Gastroesophageal sphincter (tissue), 4 donors: ENCODE measurements around the gene DNAH9. TPM values are rescaled to one million over a fixed set of nuclear protein-coding genes. Genes with fewer than 3 reads are reported as not detected.
"Not testable (repeated sequence)": the region's sequence is repeated elsewhere in the genome, so short reads cannot be mapped to it uniquely, and the experiment has no call there.

ENCODE experiments used
- ATAC-seq: fragments of 150-250 bp; one replicate; pipeline ENCODE4 v1.9.1; 2016; ENCODE audit warnings: mild to moderate bottlenecking, moderate library complexity
- H3K27ac ChIP-seq, 4 donors: fragments of 200-600 bp; sonication (generic) in 3 of 4; 1 replicate in 3 of 4; 2 replicates in 1 of 4; pipeline ENCODE4 v1.5.1; 2016 to 2019
- H3K27me3 ChIP-seq: fragments of 200-600 bp; sonication (generic); one replicate; pipeline ENCODE4 v1.5.1; 2019
- H3K36me3 ChIP-seq, 2 donors: fragments of 200-600 bp; sonication (generic); one replicate each; pipeline ENCODE4 v1.5.1; 2019; ENCODE audit warnings: control low read depth in 1 of 2
- H3K4me1 ChIP-seq, 3 donors: fragments of 200-600 bp; sonication (generic); 1 replicate in 2 of 3; 2 replicates in 1 of 3; pipeline ENCODE4 v1.5.1; 2016 to 2019; ENCODE audit warnings: control low read depth in 2 of 3
- H3K4me3 ChIP-seq, 2 donors: fragments of 200-600 bp; sonication (generic); one replicate each; pipeline ENCODE4 v1.5.1; 2019; ENCODE audit warnings: mild to moderate bottlenecking in 1 of 2, moderate library complexity in 1 of 2
- H3K9me3 ChIP-seq, 3 donors: fragments of 200-600 bp; sonication (generic); one replicate each; pipeline ENCODE4 v1.5.1; 2017 to 2019; ENCODE audit warnings: control low read depth in 2 of 3
- EP300 ChIP-seq: sonication (generic); formaldehyde crosslinking; IDR thresholded peaks from one replicate; pipeline ENCODE4 v1.6.1; 2017; ENCODE audit warnings: antibody characterized with exemption, mild to moderate bottlenecking
- POLR2A ChIP-seq, 2 donors: fragments of 450-650 bp; IDR thresholded peaks; one replicate each; pipeline ENCODE4 v1.6.1; 2017; ENCODE audit warnings: antibody characterized with exemption in 2 of 2, mild to moderate bottlenecking in 2 of 2, moderate library complexity in 1 of 2
- POLR2AphosphoS5 ChIP-seq: sonication (generic); formaldehyde crosslinking; IDR thresholded peaks from one replicate; pipeline ENCODE4 v1.6.1; 2017; ENCODE audit warnings: antibody characterized with exemption
- whole genome bisulfite sequencing, 2 donors: methylation state at CpG; one replicate each; pipeline ENCODE4 v1.1.5; 2018; ENCODE audit warnings: low coverage in 1 of 2; 5-methylcytosine and 5-hydroxymethylcytosine counted together
- total RNA-seq, 4 donors: library from RNA; depleted of rRNA; stranded (reverse); fragments of >200 nt; gene quantifications; one replicate each; pipeline ENCODE4 v1.1.0, GENCODE V29; 2016
- TF ChIP-seq, protein P1 (sequence below), 4 experiments: fragments of 200-600 bp in 2 of 4; fragments of 450-650 bp in 2 of 4; sonication (generic) in 1 of 4; IDR thresholded peaks; one replicate each; pipeline ENCODE4 v1.5.1; 2017 to 2019; ENCODE audit warnings: antibody characterized with exemption in 4 of 4, mild to moderate bottlenecking in 2 of 4, moderate library complexity in 2 of 4

The DNAH9 gene
- total RNA-seq, 4 donors from 2014 or later: 0.12 to 0.15 (median 0.13) TPM; not detected in 1

DNA sequence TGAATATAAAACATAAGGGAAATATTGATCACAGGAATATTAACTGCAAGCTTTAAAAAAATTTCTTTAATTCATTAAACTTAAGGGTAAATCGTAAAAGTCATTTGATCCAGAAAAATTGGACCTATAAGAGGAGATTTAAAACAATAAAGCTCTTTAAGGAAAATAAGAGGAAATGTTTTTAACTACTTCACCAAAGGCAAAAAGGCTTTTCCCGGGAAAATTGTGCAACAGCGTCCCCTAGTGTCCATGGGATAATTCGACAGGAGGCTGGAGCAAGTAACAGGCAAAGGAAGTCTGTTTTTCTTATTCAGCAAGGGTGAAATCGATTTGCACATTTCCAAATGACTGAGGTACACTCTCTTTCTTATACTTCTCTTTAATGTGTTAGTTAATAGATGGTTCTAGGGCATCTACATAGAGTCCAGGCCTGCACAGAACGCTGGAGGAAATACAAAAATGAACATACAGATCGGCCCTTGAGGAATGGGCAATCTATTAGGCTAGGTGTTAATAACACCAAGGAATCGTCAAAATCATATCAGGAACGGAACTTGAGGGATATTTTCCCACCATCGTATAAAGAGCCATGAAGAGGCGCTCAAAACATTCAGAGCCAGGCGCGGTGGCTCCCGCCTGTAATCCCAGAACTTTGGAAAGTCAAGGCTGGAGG is 337.6 kb downstream of the DNAH9 start:
- Histone ChIP-seq H3K27ac (no peak overlapping the region), H3K9me3 (no peaks in the 10 kb centered on the region), H3K27me3 (peaks cover 6% of the 10 kb centered on the region), H3K4me1 (no peaks in the 10 kb centered on the region), H3K4me3 (no peak overlapping the region), H3K36me3 (no peaks in the 10 kb centered on the region)
- WGBS, 2 donors: 38 to 40% methylated on average over 9 to 13 of the region's 14 CpGs
- TF ChIP-seq, protein P1, sequence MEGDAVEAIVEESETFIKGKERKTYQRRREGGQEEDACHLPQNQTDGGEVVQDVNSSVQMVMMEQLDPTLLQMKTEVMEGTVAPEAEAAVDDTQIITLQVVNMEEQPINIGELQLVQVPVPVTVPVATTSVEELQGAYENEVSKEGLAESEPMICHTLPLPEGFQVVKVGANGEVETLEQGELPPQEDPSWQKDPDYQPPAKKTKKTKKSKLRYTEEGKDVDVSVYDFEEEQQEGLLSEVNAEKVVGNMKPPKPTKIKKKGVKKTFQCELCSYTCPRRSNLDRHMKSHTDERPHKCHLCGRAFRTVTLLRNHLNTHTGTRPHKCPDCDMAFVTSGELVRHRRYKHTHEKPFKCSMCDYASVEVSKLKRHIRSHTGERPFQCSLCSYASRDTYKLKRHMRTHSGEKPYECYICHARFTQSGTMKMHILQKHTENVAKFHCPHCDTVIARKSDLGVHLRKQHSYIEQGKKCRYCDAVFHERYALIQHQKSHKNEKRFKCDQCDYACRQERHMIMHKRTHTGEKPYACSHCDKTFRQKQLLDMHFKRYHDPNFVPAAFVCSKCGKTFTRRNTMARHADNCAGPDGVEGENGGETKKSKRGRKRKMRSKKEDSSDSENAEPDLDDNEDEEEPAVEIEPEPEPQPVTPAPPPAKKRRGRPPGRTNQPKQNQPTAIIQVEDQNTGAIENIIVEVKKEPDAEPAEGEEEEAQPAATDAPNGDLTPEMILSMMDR (IDR thresholded peaks at IDR 0.05): peak in 3 of 4 experiments; percentile 57 to 75 (median 74)
- TF ChIP-seq POLR2AphosphoS5: no peak
- no peak for ATAC-seq

- 45 to 100% methylated on average over 2 of the region's 2 CpGs for WGBS, 2 donors
- H3K9me3 ChIP-seq: no peaks in the 10 kb centered on the region
- ATAC-seq: no peak
- TF ChIP-seq POLR2AphosphoS5 (no peak), EP300 (no peak), POLR2A (IDR thresholded peaks at IDR 0.05) (no peak)
- TF ChIP-seq, protein P1 (IDR thresholded peaks at IDR 0.05): no peak
- no peaks in the 10 kb centered on the region for H3K4me1 ChIP-seq
- no peaks in the 10 kb centered on the region for H3K36me3 ChIP-seq
- H3K27me3 ChIP-seq: peaks cover 6% of the 10 kb centered on the region
- H3K27ac ChIP-seq: no peak overlapping the region
- no peak overlapping the region for H3K4me3 ChIP-seq
These were observed 342.6 kb downstream of the DNAH9 start for GRCh38 chr17:11940904-11941303.

DNA sequence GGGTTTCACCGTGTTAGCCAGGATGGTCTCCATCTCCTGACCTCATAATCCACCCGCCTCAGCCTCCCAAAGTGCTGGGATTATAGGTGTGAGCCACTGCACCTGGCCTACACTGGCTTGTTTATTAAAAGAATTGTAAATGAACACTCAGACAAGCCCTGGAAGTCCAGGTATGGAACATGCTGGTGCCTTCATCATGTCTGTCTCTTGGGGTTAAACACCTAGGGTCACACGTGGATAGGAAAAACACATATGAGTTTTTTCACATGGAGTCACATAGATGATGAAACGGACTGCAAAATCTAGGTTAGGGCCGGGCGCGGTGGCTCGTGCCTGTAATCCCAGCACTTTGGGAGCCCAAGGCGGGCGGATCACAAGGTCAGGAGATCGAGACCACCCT is 344.8 kb downstream of the DNAH9 start:
- H3K9me3 ChIP-seq, H3K4me3 ChIP-seq, ATAC-seq, H3K36me3 ChIP-seq, H3K27me3 ChIP-seq, H3K27ac ChIP-seq, H3K4me1 ChIP-seq: not testable (repeated sequence)
- 77 to 92% methylated on average over 5 to 7 of the region's 11 CpGs for WGBS, 2 donors

DNA sequence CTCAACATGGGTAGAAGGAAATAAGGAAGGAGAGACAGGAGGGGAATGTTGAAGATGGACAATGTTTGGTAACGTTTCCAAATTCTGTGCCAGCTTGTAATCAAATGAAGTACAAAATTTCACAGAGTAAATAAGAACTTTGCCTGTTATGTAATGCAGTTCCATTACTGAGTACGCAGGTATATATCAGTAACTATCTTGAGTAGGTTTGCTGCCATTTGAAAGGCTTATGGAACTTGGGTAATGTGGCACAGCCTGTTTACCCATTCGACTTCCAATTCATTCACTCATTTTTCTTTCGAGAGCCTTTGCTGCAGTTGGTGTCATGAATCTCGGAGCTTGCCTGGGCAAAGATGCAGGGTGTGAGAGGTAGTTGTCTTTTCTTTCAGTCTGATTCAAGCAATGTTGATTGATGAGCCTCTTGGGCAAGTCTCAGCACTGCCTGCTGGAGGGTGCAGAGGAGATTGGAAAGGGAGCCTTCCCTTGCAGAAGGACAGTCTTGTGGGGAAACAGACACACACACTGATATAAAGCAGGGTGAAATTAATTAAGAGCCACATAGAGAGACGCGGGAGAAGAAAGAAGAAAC is 345.6 kb downstream of the DNAH9 start:
- TF ChIP-seq EP300 (no peak), POLR2A (IDR thresholded peaks at IDR 0.05) (no peak), POLR2AphosphoS5 (no peak)
- TF ChIP-seq, protein P1 (IDR thresholded peaks at IDR 0.05): no peak
- no peaks in the 10 kb centered on the region for H3K36me3 ChIP-seq
- H3K4me3 ChIP-seq: no peak overlapping the region
- ATAC-seq: no peak
- no peak overlapping the region for H3K27ac ChIP-seq
- H3K27me3 ChIP-seq: no peaks in the 10 kb centered on the region
- H3K4me1 ChIP-seq: peaks cover 0 to 6% (median 0%) of the 10 kb centered on the region in 3 donors
- 80 to 91% methylated on average over 6 to 7 of the region's 7 CpGs for WGBS, 2 donors
- no peaks in the 10 kb centered on the region for H3K9me3 ChIP-seq

- Histone ChIP-seq H3K27me3 (no peaks in the 10 kb centered on the region), H3K4me3 (no peak overlapping the region), H3K4me1 (peaks cover 0 to 14% (median 0%) of the 10 kb centered on the region in 3 donors), H3K27ac (no peak overlapping the region), H3K9me3 (no peaks in the 10 kb centered on the region), H3K36me3 (no peaks in the 10 kb centered on the region)
- 73% methylated on average over 2 of the region's 3 CpGs; no CpG with 5 or more reads in 1 of the 2 donors for WGBS, 2 donors
- no peak for ATAC-seq
- TF ChIP-seq POLR2A (IDR thresholded peaks at IDR 0.05): no peak
- TF ChIP-seq, protein P1 (IDR thresholded peaks at IDR 0.05): no peak
These were observed 346.3 kb downstream of the DNAH9 start for GRCh38 chr17:11944587-11944986.
